Measurements from ENCODE around the gene SLC7A1. TPM values are rescaled to one million over a fixed set of nuclear protein-coding genes. Genes with fewer than 3 reads are reported as not detected.

Gene SLC7A1
- total RNA-seq, 1 donor from 2014 or later = 10.3 TPM

GRCh38 chr13:29597706-29598105 is 2.2 kb upstream of the SLC7A1 start:
- no peaks in the 10 kb centered on the region for H3K9me3 ChIP-seq (replicated peaks)
- H3K4me1 ChIP-seq = peaks cover 22% of the 10 kb centered on the region
- no peak overlapping the region for H3K27ac ChIP-seq (replicated peaks)
- intact Hi-C loops (cut with micrococcal nuclease) = no loop called here
- no peak for TF ChIP-seq CTCF (IDR thresholded peaks at IDR 0.05; ENCODE audit: borderline replicate concordance)
- no peak overlapping the region for H3K4me3 ChIP-seq
- H3K27me3 ChIP-seq (ENCODE audit: low read depth) = peaks cover 4% of the 10 kb centered on the region
- DNase-seq = no peak
- no peaks in the 10 kb centered on the region for H3K36me3 ChIP-seq

GRCh38 chr13:29597246-29597645 is 1.8 kb upstream of the SLC7A1 start:
- Histone ChIP-seq H3K36me3 (no peaks in the 10 kb centered on the region), H3K9me3 (replicated peaks) (no peaks in the 10 kb centered on the region), H3K27me3 (ENCODE audit: low read depth) (peaks cover 4% of the 10 kb centered on the region), H3K4me1 (peaks cover 22% of the 10 kb centered on the region), H3K27ac (replicated peaks) (no peak overlapping the region), H3K4me3 (no peak overlapping the region)
- DNase-seq = no peak
- intact Hi-C loops (cut with micrococcal nuclease) = no loop called here
- no peak for TF ChIP-seq CTCF (IDR thresholded peaks at IDR 0.05; ENCODE audit: borderline replicate concordance)

DNA sequence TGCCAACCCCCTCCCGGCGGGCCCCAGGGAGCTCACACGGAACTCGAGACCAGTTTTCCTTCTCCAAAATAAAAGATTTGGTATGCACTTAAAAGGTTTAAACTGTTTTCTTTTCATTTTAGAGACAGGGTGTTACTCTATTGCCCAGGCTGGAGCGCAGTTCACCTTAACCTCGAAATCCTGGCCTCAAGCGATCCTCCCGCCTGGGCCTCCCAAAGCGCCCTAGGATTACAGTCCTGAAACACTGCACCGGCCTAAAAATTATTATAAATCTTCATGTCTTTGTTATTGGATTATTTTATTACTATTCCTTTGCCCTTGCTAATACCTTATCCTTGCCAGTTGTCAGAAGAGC is 553 bp upstream of the SLC7A1 start:
- no peaks in the 10 kb centered on the region for H3K36me3 ChIP-seq
- no peaks in the 10 kb centered on the region for H3K9me3 ChIP-seq (replicated peaks)
- H3K4me3 ChIP-seq = peak overlapping the region; percentile 82
- peak overlapping the region; percentile 79 for H3K27ac ChIP-seq (replicated peaks)
- DNase-seq = no peak
- peaks cover 22% of the 10 kb centered on the region for H3K4me1 ChIP-seq
- TF ChIP-seq CTCF (IDR thresholded peaks at IDR 0.05; ENCODE audit: borderline replicate concordance) = no peak
- H3K27me3 ChIP-seq (ENCODE audit: low read depth) = peaks cover 4% of the 10 kb centered on the region
- intact Hi-C loops (cut with micrococcal nuclease) = no loop called here

DNA sequence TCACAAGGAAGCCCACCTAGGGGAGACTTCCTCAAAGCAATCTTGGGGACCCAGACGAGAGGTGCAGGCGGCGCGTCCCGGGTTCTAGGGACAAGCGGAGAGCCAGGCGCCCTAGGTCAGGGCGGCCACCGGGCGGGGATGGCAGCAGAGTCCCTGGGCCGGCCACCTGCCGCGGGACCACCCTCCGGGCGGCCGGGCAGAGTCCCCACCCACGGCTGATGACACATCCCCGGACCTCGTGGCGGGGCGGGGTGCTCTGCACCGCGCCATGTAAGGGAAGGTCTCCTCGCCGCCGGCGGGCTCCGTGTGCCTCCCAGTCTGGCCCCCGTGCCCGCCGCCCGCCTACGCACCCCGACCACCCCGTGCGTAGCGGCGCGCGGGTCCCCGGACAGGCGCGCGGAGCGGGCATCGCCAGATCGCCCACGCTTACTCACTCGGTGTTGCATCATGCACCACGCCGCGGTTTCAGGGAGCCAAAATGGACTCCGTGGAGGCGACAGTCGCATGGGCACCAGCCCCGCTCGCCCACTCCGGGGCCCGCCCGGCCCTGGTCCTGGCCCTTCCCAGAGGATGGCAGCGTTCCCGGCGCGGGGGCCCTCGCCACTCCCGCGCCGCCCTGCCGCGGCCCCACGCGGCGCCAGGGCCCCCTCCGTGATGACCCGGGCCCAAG is 643 bp downstream of the SLC7A1 start:
- peak; percentile 52 for DNase-seq
- TF ChIP-seq CTCF (IDR thresholded peaks at IDR 0.05; ENCODE audit: borderline replicate concordance) = no peak
- no peaks in the 10 kb centered on the region for H3K36me3 ChIP-seq
- H3K4me3 ChIP-seq = peak overlapping the region; percentile 82
- peaks cover 4% of the 10 kb centered on the region for H3K27me3 ChIP-seq (ENCODE audit: low read depth)
- intact Hi-C loops (cut with micrococcal nuclease) = no loop called here
- H3K4me1 ChIP-seq = peaks cover 24% of the 10 kb centered on the region
- peak overlapping the region; percentile 79 for H3K27ac ChIP-seq (replicated peaks)
- H3K9me3 ChIP-seq (replicated peaks) = no peaks in the 10 kb centered on the region

- H3K27me3 ChIP-seq (ENCODE audit: low read depth) = peaks cover 4% of the 10 kb centered on the region
- peak overlapping the region; percentile 79 for H3K27ac ChIP-seq (replicated peaks)
- H3K36me3 ChIP-seq = no peaks in the 10 kb centered on the region
- no peak for TF ChIP-seq CTCF (IDR thresholded peaks at IDR 0.05; ENCODE audit: borderline replicate concordance)
- no peak for DNase-seq
- H3K9me3 ChIP-seq (replicated peaks) = no peaks in the 10 kb centered on the region
- H3K4me1 ChIP-seq = peaks cover 29% of the 10 kb centered on the region
- H3K4me3 ChIP-seq = peak overlapping the region; percentile 82
- intact Hi-C loops (cut with micrococcal nuclease) = no loop called here
Measured at GRCh38 chr13:29594303-29594709, 1.2 kb downstream of the SLC7A1 start.

Measured in left ventricle myocardium inferior (tissue), 1 donor.